Ovary (tissue), 9 donors: ENCODE results near the gene FAM3C. TPM values are rescaled to one million over a fixed set of nuclear protein-coding genes. Genes with fewer than 3 reads are reported as not detected.

ENCODE experiments used
- DNase-seq, 5 donors: peaks; one replicate each; pipeline ENCODE4 v3.0.0-alpha.2; 2019 to 2020
- H3K27ac ChIP-seq, 2 donors: fragments of 200-600 bp; one replicate each; pipeline versions ENCODE4 v1.5.1 to v1.8.0; 2019 to 2022
- H3K27me3 ChIP-seq: fragments of 200-600 bp; one replicate; pipeline ENCODE4 v1.8.0; 2022
- H3K36me3 ChIP-seq: fragments of 200-600 bp; sonication (generic); one replicate; pipeline ENCODE4 v1.5.1; 2019
- H3K4me1 ChIP-seq: one replicate; pipeline ENCODE4 v1.8.1; 2013; ENCODE audit warnings: mild to moderate bottlenecking, moderate library complexity; ENCODE audit not compliant: insufficient read depth
- H3K4me3 ChIP-seq: fragments of 200-600 bp; sonication (generic); one replicate; pipeline ENCODE4 v1.5.1; 2017
- H3K9me3 ChIP-seq, 2 donors: fragments of 200-600 bp in 1 of 2; sonication (generic) in 1 of 2; one replicate each; pipeline versions ENCODE4 v1.5.1 to v1.8.1; 2013 to 2019; ENCODE audit warnings: mild to moderate bottlenecking in 1 of 2, moderate library complexity in 1 of 2
- EP300 ChIP-seq: sonication (generic); formaldehyde crosslinking; IDR thresholded peaks from one replicate; pipeline ENCODE4 v1.6.1; 2017; ENCODE audit warnings: antibody characterized with exemption
- POLR2A ChIP-seq: fragments of 450-650 bp; IDR thresholded peaks from one replicate; pipeline ENCODE4 v1.6.1; 2017; ENCODE audit warnings: antibody characterized with exemption, mild to moderate bottlenecking, moderate library complexity
- WGBS, 3 donors: extraction: QIAGEN DNeasy Blood & Tissue Kit in 1 of 3; methylation state at CpG; one replicate each; pipeline versions ENCODE4 v1.1.5 to v1.1.7; 2013 to 2017; 5-methylcytosine and 5-hydroxymethylcytosine counted together
- intact Hi-C, 4 donors: fragments of 100-400 bp; cut with DNase I; formaldehyde crosslinking; loops; one replicate each; pipeline versions ENCODE4 v1.11.0 to v1.15.1; 2022 to 2023
- polyA plus RNA-seq, 2 donors: library from polyadenylated mRNA; stranded (reverse); fragments of 200-250 nt in 1 of 2; fragments of 350-450 nt in 1 of 2; fragmentation: Illumina TruSeq in 1 of 2; extraction: RNeasy Lipid Tissue Mini Kit (QIAGEN cat#74804) in 1 of 2; gene quantifications; one replicate each; pipeline ENCODE4 v1.2.3, GENCODE V29; 2013 to 2014
- total RNA-seq, 7 donors: library from RNA; depleted of rRNA in 2 of 7; stranded (reverse); fragments of >200 nt in 2 of 7; fragmentation: NEBNext Ultra II Directional in 3 of 7; extraction: Animal tissue kit (Norgen Biotek cat#: 25700) in 3 of 7; gene quantifications; one replicate each; pipeline versions ENCODE4 v1.1.0 to v1.2.4, GENCODE V29; 2016 to 2023
- TF ChIP-seq, protein P1 (sequence below), 3 donors: fragments of 450-650 bp in 2 of 3; fragments of 200-600 bp in 1 of 3; IDR thresholded peaks; one replicate each; pipeline versions ENCODE4 v1.5.1 to v1.8.0; 2016 to 2022; ENCODE audit warnings: antibody characterized with exemption in 3 of 3, mild to moderate bottlenecking in 1 of 3
- donor health status: DM: no; HTN: no; CAD: no; lungs with moderate emphysema.
- donor health status: DM: no; HTN: no; CAD: no.
- donor health status: Bipolar disorder and iron deficiency.
- donor health status: DM: yes; HTN: yes; CAD: no.
- donor health status: DM: no; HTN: no; CAD: no.
- donor health status: DM: yes; HTN: yes; CAD: no.

FAM3C gene
- total and polyA plus RNA-seq, 9 donors, result 31.8 to 88.9 (median 48.5) TPM

DNA sequence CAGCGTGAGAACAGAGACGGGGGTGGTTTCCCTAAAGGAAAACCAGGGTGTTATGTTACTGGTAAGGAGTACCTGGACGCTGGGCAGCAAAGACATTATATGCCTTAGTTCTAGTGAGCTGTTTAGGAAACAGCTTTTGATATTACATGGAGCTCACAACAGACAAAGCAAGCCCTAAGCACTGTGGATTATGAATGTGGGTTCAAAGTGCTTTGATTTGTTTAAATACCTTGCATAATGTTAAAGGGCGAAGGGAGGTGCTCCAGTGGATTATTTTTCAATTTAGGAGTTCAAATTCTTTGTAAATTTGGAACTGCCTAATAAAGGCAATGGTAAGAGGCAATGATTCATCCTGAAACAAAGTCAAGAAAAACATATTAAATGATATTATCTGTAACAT, 53.5 kb downstream of the FAM3C start:
- intact Hi-C loops, result no loop called here
- no peak overlapping the region for H3K27ac ChIP-seq
- H3K36me3 ChIP-seq, result no peaks in the 10 kb centered on the region
- TF ChIP-seq EP300, result no peak
- TF ChIP-seq, protein P1, sequence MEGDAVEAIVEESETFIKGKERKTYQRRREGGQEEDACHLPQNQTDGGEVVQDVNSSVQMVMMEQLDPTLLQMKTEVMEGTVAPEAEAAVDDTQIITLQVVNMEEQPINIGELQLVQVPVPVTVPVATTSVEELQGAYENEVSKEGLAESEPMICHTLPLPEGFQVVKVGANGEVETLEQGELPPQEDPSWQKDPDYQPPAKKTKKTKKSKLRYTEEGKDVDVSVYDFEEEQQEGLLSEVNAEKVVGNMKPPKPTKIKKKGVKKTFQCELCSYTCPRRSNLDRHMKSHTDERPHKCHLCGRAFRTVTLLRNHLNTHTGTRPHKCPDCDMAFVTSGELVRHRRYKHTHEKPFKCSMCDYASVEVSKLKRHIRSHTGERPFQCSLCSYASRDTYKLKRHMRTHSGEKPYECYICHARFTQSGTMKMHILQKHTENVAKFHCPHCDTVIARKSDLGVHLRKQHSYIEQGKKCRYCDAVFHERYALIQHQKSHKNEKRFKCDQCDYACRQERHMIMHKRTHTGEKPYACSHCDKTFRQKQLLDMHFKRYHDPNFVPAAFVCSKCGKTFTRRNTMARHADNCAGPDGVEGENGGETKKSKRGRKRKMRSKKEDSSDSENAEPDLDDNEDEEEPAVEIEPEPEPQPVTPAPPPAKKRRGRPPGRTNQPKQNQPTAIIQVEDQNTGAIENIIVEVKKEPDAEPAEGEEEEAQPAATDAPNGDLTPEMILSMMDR (IDR thresholded peaks at IDR 0.05), result no peak
- no peak for TF ChIP-seq POLR2A
- no peaks in the 10 kb centered on the region for H3K27me3 ChIP-seq
- no peaks in the 10 kb centered on the region for H3K4me1 ChIP-seq
- no peak overlapping the region for H3K4me3 ChIP-seq
- 83 to 90% (median 87%) methylated on average over 4 of the region's 4 CpGs for WGBS, 3 donors
- DNase-seq, result no peak
- no peaks in the 10 kb centered on the region for H3K9me3 ChIP-seq

DNA sequence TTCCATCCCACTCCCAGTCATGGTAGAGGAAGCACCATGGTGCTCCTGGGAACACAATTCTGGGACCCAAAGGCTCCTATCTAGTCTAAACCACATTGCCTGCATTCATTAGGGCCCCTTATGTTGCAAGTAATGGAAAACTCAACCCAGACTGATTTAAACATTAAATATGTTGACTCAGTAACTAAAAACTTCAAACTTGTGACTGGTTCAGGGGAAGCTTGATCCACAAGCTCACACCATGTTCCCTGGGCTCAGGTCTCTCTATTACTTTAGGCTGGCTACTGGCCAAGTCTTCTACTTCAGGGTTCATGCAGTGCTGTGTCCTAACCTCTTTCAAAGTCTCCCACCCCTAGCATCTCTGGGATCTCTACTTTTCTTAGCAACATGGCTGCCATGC, 54.2 kb downstream of the FAM3C start:
- no peak overlapping the region for H3K27ac ChIP-seq
- DNase-seq, result no peak
- no peak for TF ChIP-seq POLR2A
- TF ChIP-seq EP300, result no peak
- TF ChIP-seq, protein P1 (IDR thresholded peaks at IDR 0.05), result no peak
- no peak overlapping the region for H3K4me3 ChIP-seq
- no peaks in the 10 kb centered on the region for H3K4me1 ChIP-seq
- no peaks in the 10 kb centered on the region for H3K27me3 ChIP-seq
- no peaks in the 10 kb centered on the region for H3K36me3 ChIP-seq
- no peaks in the 10 kb centered on the region for H3K9me3 ChIP-seq
- intact Hi-C loops, result no loop called here

DNA sequence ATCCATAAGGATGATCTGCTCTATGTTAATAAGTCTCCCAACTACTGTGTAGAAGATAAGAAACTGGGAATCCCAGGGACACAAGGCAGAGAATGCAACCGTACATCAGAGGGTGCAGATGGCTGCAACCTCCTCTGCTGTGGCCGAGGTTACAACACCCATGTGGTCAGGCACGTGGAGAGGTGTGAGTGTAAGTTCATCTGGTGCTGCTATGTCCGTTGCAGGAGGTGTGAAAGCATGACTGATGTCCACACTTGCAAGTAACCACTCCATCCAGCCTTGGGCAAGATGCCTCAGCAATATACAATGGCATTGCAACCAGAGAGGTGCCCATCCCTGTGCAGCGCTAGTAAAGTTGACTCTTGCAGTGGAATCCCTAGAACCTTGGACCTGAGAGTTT, 57.0 kb downstream of the FAM3C start:
- no peak overlapping the region for H3K4me3 ChIP-seq
- TF ChIP-seq POLR2A (no peak), EP300 (no peak)
- TF ChIP-seq, protein P1 (IDR thresholded peaks at IDR 0.05), result no peak
- no peaks in the 10 kb centered on the region for H3K4me1 ChIP-seq
- intact Hi-C loops, result no loop called here
- WGBS, 3 donors, result 68 to 79% (median 70%) methylated on average over 5 of the region's 5 CpGs
- H3K9me3 ChIP-seq, result no peaks in the 10 kb centered on the region
- no peak overlapping the region for H3K27ac ChIP-seq
- DNase-seq, result no peak
- no peaks in the 10 kb centered on the region for H3K27me3 ChIP-seq
- no peaks in the 10 kb centered on the region for H3K36me3 ChIP-seq

DNA sequence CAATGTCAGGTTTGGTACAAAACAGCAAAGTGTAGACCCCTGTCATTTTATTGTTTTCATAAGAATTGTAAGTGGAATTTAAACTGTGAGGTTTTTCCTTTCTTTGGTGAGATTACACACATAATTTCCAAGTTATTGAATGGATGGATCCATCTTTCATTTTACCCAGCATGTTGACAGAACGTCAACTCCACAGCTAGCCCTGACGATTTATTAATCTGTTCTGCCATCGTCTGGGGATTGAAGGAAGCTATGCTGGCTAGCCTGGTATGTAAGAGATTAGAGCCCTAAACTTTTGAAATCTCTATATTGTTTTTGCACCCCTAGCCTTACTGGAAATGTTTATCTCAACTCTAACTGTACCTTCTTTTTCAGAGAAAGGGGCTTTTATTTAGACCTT, 58.7 kb downstream of the FAM3C start:
- no peaks in the 10 kb centered on the region for H3K9me3 ChIP-seq
- H3K4me3 ChIP-seq, result no peak overlapping the region
- DNase-seq, result no peak
- no peak for TF ChIP-seq EP300
- no peak for TF ChIP-seq POLR2A
- TF ChIP-seq, protein P1 (IDR thresholded peaks at IDR 0.05), result no peak
- no peaks in the 10 kb centered on the region for H3K4me1 ChIP-seq
- intact Hi-C loops, result no loop called here
- no peaks in the 10 kb centered on the region for H3K27me3 ChIP-seq
- no peak overlapping the region for H3K27ac ChIP-seq
- WGBS, 3 donors, result 29 to 37% (median 35%) methylated on average over 3 of the region's 3 CpGs
- H3K36me3 ChIP-seq, result no peaks in the 10 kb centered on the region

DNA sequence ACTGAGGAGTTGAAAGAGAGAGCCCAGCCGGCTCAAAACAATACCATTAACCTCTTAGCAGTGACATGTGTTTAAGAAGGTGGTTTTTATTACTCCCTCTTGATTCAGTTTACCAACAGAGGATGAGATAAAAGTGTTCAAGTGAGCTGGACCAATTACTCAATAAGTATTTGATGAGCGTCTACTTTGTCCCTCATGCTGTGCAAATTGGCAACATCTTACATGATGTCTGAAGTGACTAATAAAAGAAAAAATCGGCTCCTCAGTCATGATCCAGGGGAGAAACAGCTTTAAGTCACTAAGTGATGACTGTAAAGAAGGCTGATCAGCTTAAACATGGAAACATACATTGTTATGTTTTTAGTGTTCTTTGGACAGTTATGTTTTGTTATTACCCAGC, 59.5 kb downstream of the FAM3C start:
- intact Hi-C loops, result no loop called here

More for the DNA sequence above, 59.5 kb downstream of the FAM3C start:
- no peaks in the 10 kb centered on the region for H3K9me3 ChIP-seq
- no peaks in the 10 kb centered on the region for H3K36me3 ChIP-seq
- H3K27me3 ChIP-seq, result no peaks in the 10 kb centered on the region
- no peak for TF ChIP-seq POLR2A
- TF ChIP-seq, protein P1 (IDR thresholded peaks at IDR 0.05), result no peak
- no peak for TF ChIP-seq EP300
- H3K27ac ChIP-seq, result no peak overlapping the region
- H3K4me3 ChIP-seq, result no peak overlapping the region
- no peaks in the 10 kb centered on the region for H3K4me1 ChIP-seq
- 64 to 87% (median 81%) methylated on average over 3 of the region's 3 CpGs for WGBS, 3 donors
- DNase-seq, result no peak
